ENCODE measurements around the gene DNAH1.

Gene DNAH1

GRCh38 chr3:52404391-52404790 lies 88.3 kb downstream of the DNAH1 start:
- no peak for DNase-seq (ENCODE audit: low spot score)

- no peak for DNase-seq (ENCODE audit: low spot score)
Measured at GRCh38 chr3:52405066-52405465, 88.9 kb downstream of the DNAH1 start.

- peak; percentile 60 for DNase-seq (ENCODE audit: low spot score)
Measured at GRCh38 chr3:52405601-52406110, 89.5 kb downstream of the DNAH1 start.

- no peak for DNase-seq (ENCODE audit: low spot score)
Measured at GRCh38 chr3:52406231-52406661, 90.1 kb downstream of the DNAH1 start.

DNA sequence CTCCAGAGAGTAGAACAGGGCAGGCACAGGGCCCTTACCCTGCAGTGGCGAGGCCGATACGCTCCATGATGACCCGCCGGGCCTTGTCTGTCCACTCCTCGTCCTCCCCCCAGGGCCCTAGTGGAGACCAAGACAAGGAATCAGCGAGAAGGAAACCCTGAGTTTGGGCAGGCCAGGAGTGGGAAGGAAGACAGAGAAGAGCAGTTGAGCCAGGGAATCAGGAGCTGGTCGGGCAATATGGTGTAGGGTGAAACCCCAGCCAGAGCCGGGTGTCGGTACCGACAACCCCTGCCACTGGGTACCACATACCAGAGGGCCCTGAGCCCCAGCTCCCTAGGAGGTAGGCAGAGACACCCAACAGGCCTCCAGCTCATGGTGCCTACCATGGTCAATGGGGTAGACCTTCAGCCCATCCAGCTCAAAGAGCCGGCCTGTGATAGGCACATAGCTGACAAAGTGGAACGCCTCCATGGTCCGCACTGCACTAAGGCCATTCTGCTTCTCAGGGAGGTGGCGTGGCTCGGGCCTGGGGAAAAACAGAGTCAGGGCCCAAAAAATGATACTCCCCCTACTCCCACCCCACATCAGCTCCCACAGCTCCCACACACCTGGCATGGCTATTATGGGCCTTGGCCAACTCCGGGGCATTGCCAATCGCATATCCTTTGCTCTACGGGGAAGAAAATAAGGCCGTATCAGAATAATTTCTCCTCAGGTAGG lies 90.8 kb downstream of the DNAH1 start:
- no peak for DNase-seq (ENCODE audit: low spot score)

DNA sequence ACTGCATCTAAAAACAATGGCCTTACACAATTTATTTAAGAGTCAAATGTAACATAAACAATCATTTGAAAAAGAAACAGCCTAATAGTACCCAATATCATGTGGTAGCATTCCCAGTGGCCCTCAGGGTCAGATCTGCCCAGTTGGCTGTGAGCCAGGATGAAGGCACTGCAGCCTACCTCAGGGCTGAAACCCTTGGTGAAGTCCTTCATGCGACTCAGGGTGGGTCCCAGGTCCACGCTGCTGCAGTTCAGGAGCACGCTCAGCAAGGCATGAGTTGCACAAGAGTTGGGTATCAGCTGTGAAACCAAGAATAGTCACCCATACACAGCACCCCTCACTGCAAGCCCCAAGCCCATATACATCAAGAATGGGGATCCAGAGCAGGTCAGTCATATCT lies 91.7 kb downstream of the DNAH1 start:
- DNase-seq (ENCODE audit: low spot score): peak; percentile 48

- DNase-seq (ENCODE audit: low spot score): no peak
Measured at GRCh38 chr3:52408466-52408865, 92.3 kb downstream of the DNAH1 start.

GRCh38 chr3:52415800-52416199 lies 99.7 kb downstream of the DNAH1 start:
- no peak for DNase-seq (ENCODE audit: low spot score)

GRCh38 chr3:52420388-52420787 lies 104.3 kb downstream of the DNAH1 start:
- no peak for DNase-seq (ENCODE audit: low spot score)

DNA sequence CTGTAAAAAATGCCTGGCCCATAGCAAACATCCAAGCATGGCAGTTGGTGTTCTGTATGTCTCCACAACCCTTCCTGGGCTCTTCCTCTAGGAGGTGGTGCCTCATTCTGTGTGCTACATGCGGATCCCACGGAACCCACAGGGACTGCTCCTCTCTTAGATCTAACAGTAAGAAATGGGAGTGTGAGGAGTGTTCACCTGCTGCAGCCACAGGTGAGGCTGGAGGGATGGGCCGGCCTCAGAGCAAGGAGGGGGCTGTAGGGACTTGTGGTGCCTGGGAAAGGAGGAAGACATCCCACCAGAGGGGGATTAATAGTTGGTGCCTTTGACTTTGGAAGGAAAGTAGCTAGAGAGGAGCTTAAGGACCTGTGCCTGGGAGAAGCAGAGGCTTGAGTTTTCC lies 106.5 kb downstream of the DNAH1 start:
- DNase-seq (ENCODE audit: low spot score): no peak

DNA sequence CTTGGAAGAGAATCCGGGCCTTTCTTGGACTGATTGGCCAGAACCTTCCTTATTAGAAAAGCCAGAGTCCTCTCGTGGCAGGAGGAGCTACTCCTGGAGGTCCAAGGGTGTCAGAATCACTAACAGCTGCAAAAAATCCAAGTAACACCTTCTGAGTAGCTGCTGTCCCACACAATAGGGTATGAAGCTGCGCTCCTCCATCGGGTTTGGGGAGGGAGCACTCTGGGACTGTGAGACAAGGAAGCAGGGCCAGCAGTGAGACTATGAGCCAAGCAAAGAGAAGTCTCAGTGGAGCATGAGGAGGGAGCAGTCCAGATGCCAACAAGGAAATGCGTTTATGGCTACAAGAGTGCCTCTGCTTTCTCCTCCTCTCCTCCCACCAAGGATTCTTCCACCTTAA lies 107.1 kb downstream of the DNAH1 start:
- no peak for DNase-seq (ENCODE audit: low spot score)

- DNase-seq (ENCODE audit: low spot score): peak; percentile 53
Measured at GRCh38 chr3:52428151-52429005, 112.3 kb downstream of the DNAH1 start.

DNA sequence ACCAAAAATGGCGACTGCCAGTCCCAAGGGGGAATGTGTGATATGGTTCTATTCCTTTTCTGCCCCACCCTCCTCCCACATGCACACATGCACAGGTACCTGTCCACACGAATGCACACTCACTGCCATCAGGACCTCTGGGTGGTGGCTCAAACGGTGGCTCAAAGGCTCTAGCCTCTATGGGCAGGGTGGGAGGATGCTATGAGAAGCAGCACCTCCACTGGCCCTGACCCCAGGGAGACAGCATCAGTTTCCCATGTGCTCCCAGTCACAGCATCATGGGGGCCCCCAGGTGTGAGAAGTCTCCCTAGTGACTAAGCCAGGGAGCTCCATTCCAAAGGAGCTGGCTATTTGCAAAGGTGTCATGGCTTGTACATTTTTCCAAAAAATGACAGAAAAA lies 112.9 kb downstream of the DNAH1 start:
- DNase-seq (ENCODE audit: low spot score): no peak

DNA sequence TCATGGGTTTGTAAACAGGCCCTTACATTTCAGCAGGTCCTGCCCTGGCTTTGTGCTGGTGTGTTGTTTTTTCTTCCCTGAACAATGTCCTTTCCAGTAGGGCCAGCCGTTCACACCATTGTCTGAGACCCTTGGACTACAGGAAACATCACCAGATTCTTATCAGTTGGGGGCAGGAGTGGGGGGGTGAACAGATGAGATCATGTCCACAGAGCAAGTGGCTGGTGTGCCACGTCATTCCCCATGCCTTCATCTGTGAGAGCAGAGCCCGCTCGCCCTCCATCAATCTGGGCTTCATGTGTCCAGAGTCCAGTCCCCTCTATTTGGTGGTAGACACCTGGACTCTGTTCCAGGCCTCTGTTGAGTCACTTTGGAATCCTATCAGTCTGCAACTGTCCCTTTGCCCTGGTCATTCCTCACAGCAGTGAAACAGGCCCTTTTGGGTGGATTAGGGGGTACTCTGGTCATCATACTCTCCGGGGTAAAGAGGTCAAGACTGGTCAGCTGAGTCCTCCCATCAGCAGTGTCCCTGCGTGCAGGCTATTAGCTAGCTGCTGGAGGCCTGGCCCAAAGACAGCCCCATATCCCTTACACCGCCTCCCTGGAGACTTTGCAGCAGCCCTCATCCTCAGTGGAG lies 113.8 kb downstream of the DNAH1 start:
- DNase-seq (ENCODE audit: low spot score): no peak

- no peak for DNase-seq (ENCODE audit: low spot score)
Measured at GRCh38 chr3:52430416-52430810, 114.3 kb downstream of the DNAH1 start.

DNA sequence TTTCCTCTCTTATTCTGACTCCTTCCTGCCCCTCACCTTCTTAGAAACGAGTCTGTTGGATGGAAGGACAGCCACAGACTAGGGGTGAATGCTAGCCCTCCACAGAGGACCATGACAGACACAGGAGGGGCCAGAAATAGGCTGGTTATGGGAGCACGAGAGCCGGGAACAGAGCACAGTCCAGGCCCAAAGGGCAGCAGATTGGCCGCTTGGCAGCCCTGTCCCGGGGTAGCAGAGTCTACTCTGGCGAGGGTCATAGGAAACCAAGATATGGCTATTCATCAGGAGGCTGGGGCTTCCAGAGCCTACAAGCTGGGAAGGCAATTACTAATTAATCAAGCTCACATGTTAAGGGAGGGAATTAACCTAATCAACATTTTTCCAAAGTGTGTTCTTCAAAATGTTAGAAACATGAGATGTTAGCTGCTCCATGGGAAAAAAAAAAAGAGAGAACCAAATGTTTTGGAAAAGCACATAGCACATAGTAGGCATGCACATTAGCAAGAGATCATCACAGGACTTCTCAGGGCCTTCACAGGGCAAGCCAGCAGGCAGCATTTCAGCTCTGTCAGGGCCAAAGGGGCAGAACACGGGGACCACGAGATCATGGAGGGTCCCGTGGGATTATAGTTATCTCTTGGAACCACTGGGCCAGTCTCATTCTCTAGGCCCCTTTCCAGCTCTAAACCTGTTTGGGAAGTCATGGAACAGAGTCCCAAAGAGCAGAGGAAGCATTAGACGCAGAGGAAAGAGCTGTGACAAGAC lies 115.5 kb downstream of the DNAH1 start:
- no peak for DNase-seq (ENCODE audit: low spot score)

GRCh38 chr3:52432225-52432624 lies 116.1 kb downstream of the DNAH1 start:
- no peak for DNase-seq (ENCODE audit: low spot score)

GRCh38 chr3:52432691-52433141 lies 116.6 kb downstream of the DNAH1 start:
- DNase-seq (ENCODE audit: low spot score): no peak

- no peak for DNase-seq (ENCODE audit: low spot score)
Measured at GRCh38 chr3:52433328-52433995, 117.3 kb downstream of the DNAH1 start.

DNA sequence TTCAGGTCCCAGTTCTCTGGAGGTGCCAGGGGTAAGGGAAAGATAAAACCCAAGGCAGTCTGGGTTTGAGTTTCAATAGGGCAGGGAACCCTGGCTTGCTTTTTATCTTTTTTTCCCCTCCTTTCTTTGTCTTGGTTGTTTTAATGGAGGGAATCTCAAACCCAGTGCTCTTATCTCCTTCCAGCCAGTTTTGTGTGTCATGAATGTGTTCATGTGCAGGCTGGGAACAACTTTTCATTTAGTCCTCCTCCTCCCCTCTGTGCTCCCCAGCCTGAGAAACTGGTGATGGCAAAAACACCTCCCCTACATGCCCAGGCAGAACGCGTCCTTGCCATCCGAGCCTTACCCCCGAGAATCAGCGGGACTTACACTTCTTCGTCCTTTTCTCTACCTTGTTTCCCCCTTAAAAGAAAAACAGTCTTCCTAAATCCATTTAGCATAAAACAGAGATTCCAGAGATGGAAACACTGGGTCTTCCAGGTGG lies 117.9 kb downstream of the DNAH1 start:
- DNase-seq (ENCODE audit: low spot score): no peak

- DNase-seq (ENCODE audit: low spot score): no peak
Measured at GRCh38 chr3:52434491-52435115, 118.5 kb downstream of the DNAH1 start.
